ENCODE measurements around the gene ATP8A2.
"Not testable (repeated sequence)": the region's sequence is repeated elsewhere in the genome, so short reads cannot be mapped to it uniquely, and the experiment has no call there.

Gene ATP8A2

GRCh38 chr13:25920931-25921330 is 549.2 kb downstream of the ATP8A2 start:
- DNase-seq (ENCODE audit: low read depth, low spot score), result no peak

- no peak for DNase-seq (ENCODE audit: low read depth, low spot score)
Observed at GRCh38 chr13:25922376-25922775, 550.6 kb downstream of the ATP8A2 start.

GRCh38 chr13:25923217-25924085 is 551.7 kb downstream of the ATP8A2 start:
- DNase-seq (ENCODE audit: low read depth, low spot score), result no peak

GRCh38 chr13:25927363-25927762 is 555.6 kb downstream of the ATP8A2 start:
- no peak for DNase-seq (ENCODE audit: low read depth, low spot score)

- no peak for DNase-seq (ENCODE audit: low read depth, low spot score)
Observed at GRCh38 chr13:25927932-25928331, 556.2 kb downstream of the ATP8A2 start.

- no peak for DNase-seq (ENCODE audit: low read depth, low spot score)
Observed at GRCh38 chr13:25928941-25929505, 557.2 kb downstream of the ATP8A2 start.

GRCh38 chr13:25929816-25930215 is 558.0 kb downstream of the ATP8A2 start:
- DNase-seq (ENCODE audit: low read depth, low spot score), result no peak

- no peak for DNase-seq (ENCODE audit: low read depth, low spot score)
Observed at GRCh38 chr13:25930653-25931052, 558.9 kb downstream of the ATP8A2 start.

- DNase-seq (ENCODE audit: low read depth, low spot score), result no peak
Observed at GRCh38 chr13:25932365-25932764, 560.6 kb downstream of the ATP8A2 start.

- DNase-seq (ENCODE audit: low read depth, low spot score), result no peak
Observed at GRCh38 chr13:25933520-25933919, 561.7 kb downstream of the ATP8A2 start.

- no peak for DNase-seq (ENCODE audit: low read depth, low spot score)
Observed at GRCh38 chr13:25934127-25934526, 562.4 kb downstream of the ATP8A2 start.

GRCh38 chr13:25939961-25940687 is 568.4 kb downstream of the ATP8A2 start:
- DNase-seq (ENCODE audit: low read depth, low spot score), result no peak

GRCh38 chr13:25943081-25943480 is 571.3 kb downstream of the ATP8A2 start:
- DNase-seq (ENCODE audit: low read depth, low spot score), result no peak

- DNase-seq (ENCODE audit: low read depth, low spot score), result no peak
Observed at GRCh38 chr13:25943658-25944057, 571.9 kb downstream of the ATP8A2 start.

GRCh38 chr13:25945596-25945995 is 573.8 kb downstream of the ATP8A2 start:
- no peak for DNase-seq (ENCODE audit: low read depth, low spot score)

- no peak for DNase-seq (ENCODE audit: low read depth, low spot score)
Observed at GRCh38 chr13:25946321-25946720, 574.5 kb downstream of the ATP8A2 start.

GRCh38 chr13:25948910-25949309 is 577.1 kb downstream of the ATP8A2 start:
- no peak for DNase-seq (ENCODE audit: low read depth, low spot score)

- DNase-seq (ENCODE audit: low read depth, low spot score), result no peak
Observed at GRCh38 chr13:25951831-25952230, 580.1 kb downstream of the ATP8A2 start.

GRCh38 chr13:25954080-25954479 is 582.3 kb downstream of the ATP8A2 start:
- DNase-seq (ENCODE audit: low read depth, low spot score), result not testable (repeated sequence)

- not testable (repeated sequence) for DNase-seq (ENCODE audit: low read depth, low spot score)
Observed at GRCh38 chr13:25954943-25955342, 583.2 kb downstream of the ATP8A2 start.

GRCh38 chr13:25958986-25959385 is 587.2 kb downstream of the ATP8A2 start:
- DNase-seq (ENCODE audit: low read depth, low spot score), result no peak

- DNase-seq (ENCODE audit: low read depth, low spot score), result no peak
Observed at GRCh38 chr13:25961294-25961693, 589.5 kb downstream of the ATP8A2 start.

GRCh38 chr13:25963674-25964073 is 591.9 kb downstream of the ATP8A2 start:
- DNase-seq (ENCODE audit: low read depth, low spot score), result no peak
